WTC11 (cell line): ENCODE data around the gene ALDH3A2. TPM values are rescaled to one million over a fixed set of nuclear protein-coding genes. Genes with fewer than 3 reads are reported as not detected.

Experiments
- ATAC-seq: fragments of 200-7000 bp; cut with Tn5 transposase; 2 replicates; pipeline ENCODE4 v1.10.0; 2021; ENCODE audit warnings: mild to moderate bottlenecking, moderate library complexity
- CTCF ChIA-PET: fragments of 300-600 bp; sonication (Branson Sonifier 250); formaldehyde crosslinking; loops from one replicate; lab custom pipeline; 2021; ENCODE audit warnings: antibody characterized with exemption; lab: Charles Lee
- POLR2A ChIA-PET: fragments of 350-600 bp; sonication (Branson Sonifier 250); formaldehyde crosslinking; loops from one replicate; lab custom pipeline; 2021; ENCODE audit warnings: antibody characterized with exemption; lab: Charles Lee
- DNase-seq: peaks from one replicate; pipeline ENCODE4 v3.0.0; 2021; ENCODE audit warnings: low spot score
- H3K27ac Mint-ChIP-seq: 2 replicates; pipeline ENCODE4 v1.8.0; 2021; ENCODE audit warnings: mixed read lengths
- H3K27me3 Mint-ChIP-seq: 2 replicates; pipeline ENCODE4 v1.8.0; 2021; ENCODE audit warnings: low read depth, mild to moderate bottlenecking, moderate library complexity, mixed read lengths
- H3K36me3 Mint-ChIP-seq: 2 replicates; pipeline ENCODE4 v1.8.0; 2021; ENCODE audit warnings: mixed read lengths
- H3K4me1 Mint-ChIP-seq: 2 replicates; pipeline ENCODE4 v1.8.0; 2022; ENCODE audit warnings: mixed read lengths
- H3K4me3 Mint-ChIP-seq: 2 replicates; pipeline ENCODE4 v1.8.0; 2021; ENCODE audit warnings: mild to moderate bottlenecking, moderate library complexity, mixed read lengths
- H3K9me3 Mint-ChIP-seq: 2 replicates; pipeline ENCODE4 v1.8.0; 2021; ENCODE audit warnings: mixed read lengths
- AFF4 ChIP-seq: sonication (generic); formaldehyde crosslinking; IDR thresholded peaks from 2 replicates; pipeline ENCODE4 v1.8.1; 2023; ENCODE audit warnings: mild to moderate bottlenecking, missing genetic modification reagents, borderline replicate concordance
- ATF3 ChIP-seq: sonication (generic); formaldehyde crosslinking; conservative IDR thresholded peaks from 2 replicates; pipeline ENCODE4 v1.8.1; 2022; ENCODE audit warnings: mild to moderate bottlenecking, missing genetic modification reagents
- ERG ChIP-seq: fragments of 250-450 bp; sonication (Bioruptor Pico); IDR thresholded peaks from 2 replicates; pipeline ENCODE4 v1.8.0; 2021; ENCODE audit warnings: mild to moderate bottlenecking
- FOXP1 ChIP-seq: sonication (generic); formaldehyde crosslinking; IDR thresholded peaks from 2 replicates; pipeline ENCODE4 v1.8.0; 2022; ENCODE audit warnings: missing genetic modification reagents, mild to moderate bottlenecking, moderate library complexity, borderline replicate concordance
- HMGA2 ChIP-seq: fragments of 250-450 bp; sonication (Bioruptor Pico); IDR thresholded peaks from 2 replicates; pipeline ENCODE4 v1.4.0; 2021; ENCODE audit warnings: mild to moderate bottlenecking, moderate library complexity
- JUN ChIP-seq: sonication (generic); formaldehyde crosslinking; IDR thresholded peaks from 2 replicates; pipeline ENCODE4 v1.8.0; 2023; ENCODE audit warnings: mild to moderate bottlenecking, missing genetic modification reagents
- MLX ChIP-seq: sonication (generic); formaldehyde crosslinking; IDR thresholded peaks from 2 replicates; pipeline ENCODE4 v1.8.1; 2023; ENCODE audit warnings: mild to moderate bottlenecking, missing genetic modification reagents, moderate library complexity
- MYBL2 ChIP-seq: sonication (generic); formaldehyde crosslinking; IDR thresholded peaks from 2 replicates; pipeline ENCODE4 v1.8.1; 2023; ENCODE audit warnings: mild to moderate bottlenecking, moderate library complexity, missing genetic modification reagents
- PREB ChIP-seq: sonication (generic); formaldehyde crosslinking; IDR thresholded peaks from 2 replicates; pipeline ENCODE4 v1.8.1; 2022; ENCODE audit warnings: mild to moderate bottlenecking, missing genetic modification reagents, moderate library complexity, borderline replicate concordance
- RORB ChIP-seq: fragments of 250-450 bp; sonication (Bioruptor Pico); IDR thresholded peaks from 2 replicates; pipeline ENCODE4 v1.9.0; 2021; ENCODE audit warnings: mild to moderate bottlenecking
- SOX15 ChIP-seq: fragments of 250-450 bp; sonication (Bioruptor Pico); IDR thresholded peaks from 2 replicates; pipeline ENCODE4 v1.9.0; 2021; ENCODE audit warnings: mild to moderate bottlenecking
- STAT6 ChIP-seq: sonication (generic); formaldehyde crosslinking; conservative IDR thresholded peaks from 2 replicates; pipeline ENCODE4 v1.8.1; 2023; ENCODE audit warnings: mild to moderate bottlenecking, low read depth, missing genetic modification reagents, moderate library complexity
- ZNF423 ChIP-seq: fragments of 250-450 bp; sonication (Bioruptor Pico); IDR thresholded peaks from 2 replicates; pipeline ENCODE4 v2.1.2; 2022; ENCODE audit warnings: mild to moderate bottlenecking, moderate library complexity
- ZNF671 ChIP-seq: fragments of 250-450 bp; sonication (Bioruptor Pico); IDR thresholded peaks from 2 replicates; pipeline ENCODE4 v1.8.0; 2021; ENCODE audit warnings: mild to moderate bottlenecking
- total RNA-seq: library from RNA; stranded (reverse); gene quantifications from 3 replicates; pipeline ENCODE4 v1.2.3, GENCODE V29; 2021

ALDH3A2 gene
- total RNA-seq, 1 experiment from 2014 or later = 68.5 TPM

- Mint-ChIP-seq H3K4me3 (no peak overlapping the region), H3K4me1 (peaks cover 19% of the 10 kb centered on the region), H3K27me3 (no peaks in the 10 kb centered on the region), H3K9me3 (no peaks in the 10 kb centered on the region), H3K27ac (no peak overlapping the region), H3K36me3 (no peaks in the 10 kb centered on the region)
- DNase-seq (no peak), ATAC-seq (no peak)
- CTCF ChIA-PET = interaction anchor here (1.1 to 2.4 kb wide), 2 partner anchors 9 to 35 kb away, joined by 3 to 12 read pairs; no protein-coding TSS in a partner anchor
- no peak for TF ChIP-seq AFF4
- TF ChIP-seq PREB = no peak
- no peak for TF ChIP-seq MLX (CRISPR knock-in tag)
- no peak for TF ChIP-seq ATF3
- TF ChIP-seq JUN (CRISPR knock-in tag) = no peak
- no peak for TF ChIP-seq HMGA2 (CRISPR knock-in tag)
- no peak for TF ChIP-seq RORB
- no peak for TF ChIP-seq ERG (CRISPR knock-in tag)
- TF ChIP-seq ZNF671 (CRISPR knock-in tag) = no peak
- no peak for TF ChIP-seq SOX15 (CRISPR knock-in tag)
- no peak for TF ChIP-seq STAT6 (CRISPR knock-in tag)
- TF ChIP-seq FOXP1 (CRISPR knock-in tag) = no peak
- POLR2A ChIA-PET = no interaction called here
Measured at GRCh38 chr17:19709841-19710240, 61.3 kb downstream of the ALDH3A2 start.

- Mint-ChIP-seq H3K9me3 (no peaks in the 10 kb centered on the region), H3K4me1 (peaks cover 11% of the 10 kb centered on the region; the same call in 1 of the 2 replicates), H3K27me3 (no peaks in the 10 kb centered on the region), H3K4me3 (no peak overlapping the region), H3K36me3 (no peaks in the 10 kb centered on the region), H3K27ac (no peak overlapping the region)
- DNase-seq = no peak
- POLR2A ChIA-PET = no interaction called here
- no peak for TF ChIP-seq MYBL2 (CRISPR knock-in tag)
- TF ChIP-seq ZNF423 (CRISPR knock-in tag) = peak; percentile 53
- no peak for ATAC-seq
- CTCF ChIA-PET = interaction anchor here (0.6 to 1.0 kb wide), 2 partner anchors 110 to 350 kb away, joined by 3 read pairs; partner anchors contain the start of gene B9D1
Measured at GRCh38 chr17:19712436-19713004, 64.0 kb downstream of the ALDH3A2 start.
